Measurements from ENCODE around the gene EPB41.
A peak's percentile ranks its signal among the peaks of the same experiment; 100 is the strongest.

Gene EPB41

GRCh38 chr1:29136391-29136915 is 222.1 kb downstream of the EPB41 start:
- Histone ChIP-seq H2AK5ac (ENCODE audit: low read length) (no peak overlapping the region), H3K18ac (ENCODE audit: low read length) (no peak overlapping the region), H2BK15ac (replicated peaks; ENCODE audit: low read depth) (no peak overlapping the region), H3K27ac (ENCODE audit: low read depth, low read length) (no peak overlapping the region), H3K4ac (ENCODE audit: low read depth, low read length) (no peak overlapping the region), H3K23ac (ENCODE audit: low read length) (no peak overlapping the region), H3K79me2 (ENCODE audit: control insufficient read depth, insufficient read depth, low read length) (no peaks in the 10 kb centered on the region), H3K36me3 (ENCODE audit: control insufficient read depth, insufficient read depth, low read length) (no peaks in the 10 kb centered on the region), H3K4me3 (ENCODE audit: low read length) (no peak overlapping the region), H3K9ac (ENCODE audit: low read length) (no peak overlapping the region), H4K5ac (ENCODE audit: low read length) (no peak overlapping the region), H3K79me1 (ENCODE audit: low read length) (no peaks in the 10 kb centered on the region), H2BK5ac (ENCODE audit: low read length) (no peak overlapping the region), H4K8ac (ENCODE audit: low read depth, low read length) (no peak overlapping the region), H3K4me2 (ENCODE audit: low read length) (no peak overlapping the region), H3K27me3 (ENCODE audit: insufficient read depth, low read length, poor library complexity) (no peaks in the 10 kb centered on the region), H3K56ac (ENCODE audit: low read length) (no peak overlapping the region), H2BK120ac (ENCODE audit: low read depth, low read length) (no peak overlapping the region), H3K4me1 (ENCODE audit: control insufficient read depth, low read depth, low read length) (no peaks in the 10 kb centered on the region)
- no CpG with 5 or more reads among the region's 14 CpGs for WGBS (ENCODE audit: extremely low coverage, insufficient coverage, low lambda C conversion rate)
- DNase-seq = peak; percentile 25

- DNase-seq = no peak
- H2BK120ac ChIP-seq (ENCODE audit: low read depth, low read length) = no peak overlapping the region
- no peak overlapping the region for H3K23ac ChIP-seq (ENCODE audit: low read length)
- H3K27ac ChIP-seq (ENCODE audit: low read depth, low read length) = no peak overlapping the region
- no peak overlapping the region for H4K5ac ChIP-seq (ENCODE audit: low read length)
- WGBS (ENCODE audit: extremely low coverage, insufficient coverage, low lambda C conversion rate) = no CpG with 5 or more reads among the region's 2 CpGs
- no peak overlapping the region for H2BK15ac ChIP-seq (replicated peaks; ENCODE audit: low read depth)
- no peaks in the 10 kb centered on the region for H3K4me1 ChIP-seq (ENCODE audit: control insufficient read depth, low read depth, low read length)
- H3K27me3 ChIP-seq (ENCODE audit: insufficient read depth, low read length, poor library complexity) = no peaks in the 10 kb centered on the region
- H4K8ac ChIP-seq (ENCODE audit: low read depth, low read length) = no peak overlapping the region
- no peak overlapping the region for H3K18ac ChIP-seq (ENCODE audit: low read length)
- no peak overlapping the region for H3K4ac ChIP-seq (ENCODE audit: low read depth, low read length)
- H3K79me1 ChIP-seq (ENCODE audit: low read length) = peaks cover 2% of the 10 kb centered on the region
- no peak overlapping the region for H2BK5ac ChIP-seq (ENCODE audit: low read length)
- no peak overlapping the region for H3K4me3 ChIP-seq (ENCODE audit: low read length)
- H2AK5ac ChIP-seq (ENCODE audit: low read length) = no peak overlapping the region
- H3K36me3 ChIP-seq (ENCODE audit: control insufficient read depth, insufficient read depth, low read length) = peaks cover 4% of the 10 kb centered on the region
- H3K4me2 ChIP-seq (ENCODE audit: low read length) = no peak overlapping the region
- no peak overlapping the region for H3K56ac ChIP-seq (ENCODE audit: low read length)
- no peak overlapping the region for H3K9ac ChIP-seq (ENCODE audit: low read length)
- no peaks in the 10 kb centered on the region for H3K79me2 ChIP-seq (ENCODE audit: control insufficient read depth, insufficient read depth, low read length)
Observed at GRCh38 chr1:29142714-29143113, 228.3 kb downstream of the EPB41 start.

GRCh38 chr1:29144178-29144577 is 229.8 kb downstream of the EPB41 start:
- Histone ChIP-seq H3K23ac (ENCODE audit: low read length) (no peak overlapping the region), H2BK120ac (ENCODE audit: low read depth, low read length) (no peak overlapping the region), H3K79me1 (ENCODE audit: low read length) (peaks cover 2% of the 10 kb centered on the region), H3K9ac (ENCODE audit: low read length) (no peak overlapping the region), H2BK15ac (replicated peaks; ENCODE audit: low read depth) (no peak overlapping the region), H3K4me1 (ENCODE audit: control insufficient read depth, low read depth, low read length) (no peaks in the 10 kb centered on the region), H2AK5ac (ENCODE audit: low read length) (no peak overlapping the region), H3K27ac (ENCODE audit: low read depth, low read length) (no peak overlapping the region), H3K56ac (ENCODE audit: low read length) (no peak overlapping the region), H3K4me3 (ENCODE audit: low read length) (no peak overlapping the region), H2BK5ac (ENCODE audit: low read length) (no peak overlapping the region), H3K36me3 (ENCODE audit: control insufficient read depth, insufficient read depth, low read length) (peaks cover 16% of the 10 kb centered on the region), H3K18ac (ENCODE audit: low read length) (no peak overlapping the region), H4K5ac (ENCODE audit: low read length) (no peak overlapping the region), H3K79me2 (ENCODE audit: control insufficient read depth, insufficient read depth, low read length) (no peaks in the 10 kb centered on the region), H3K27me3 (ENCODE audit: insufficient read depth, low read length, poor library complexity) (no peaks in the 10 kb centered on the region), H3K4me2 (ENCODE audit: low read length) (no peak overlapping the region), H4K8ac (ENCODE audit: low read depth, low read length) (no peak overlapping the region), H3K4ac (ENCODE audit: low read depth, low read length) (no peak overlapping the region)
- no peak for DNase-seq
- WGBS (ENCODE audit: extremely low coverage, insufficient coverage, low lambda C conversion rate) = no CpG with 5 or more reads among the region's 2 CpGs

DNA sequence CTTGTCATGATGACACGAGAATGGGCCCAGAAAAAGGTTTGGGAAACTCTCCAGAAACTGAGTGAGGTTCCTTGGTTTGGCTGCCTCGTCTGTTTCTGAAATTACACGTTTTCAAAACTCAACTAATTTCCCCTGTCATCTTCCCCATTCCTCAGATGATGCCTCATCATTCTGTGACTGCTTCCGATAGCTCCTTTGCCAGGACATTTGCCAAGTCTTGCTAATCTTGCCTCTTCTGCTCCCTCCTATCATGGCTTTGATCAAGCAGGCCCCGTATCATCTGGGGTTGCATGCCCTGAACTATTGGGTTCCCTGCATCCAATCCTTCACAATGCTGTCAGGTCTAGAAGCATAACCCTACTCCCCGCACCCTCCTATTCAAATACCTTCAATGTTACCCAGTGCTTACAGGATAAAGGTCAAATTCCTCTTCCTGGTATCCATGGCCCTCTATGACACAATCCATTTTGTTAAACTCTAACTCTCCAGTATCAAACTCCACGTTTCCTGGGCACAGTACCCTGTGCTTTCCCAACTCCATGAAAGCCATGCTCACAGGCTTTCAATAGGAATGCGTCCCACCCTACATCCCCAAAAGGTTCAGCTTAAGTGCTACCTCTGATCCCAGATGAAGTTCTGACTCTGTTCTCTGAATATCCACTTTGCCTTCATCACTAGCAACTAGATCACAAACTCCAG is 231.5 kb downstream of the EPB41 start:
- DNase-seq = no peak
- H2BK5ac ChIP-seq (ENCODE audit: low read length) = no peak overlapping the region
- H3K4me1 ChIP-seq (ENCODE audit: control insufficient read depth, low read depth, low read length) = no peaks in the 10 kb centered on the region
- no peak overlapping the region for H4K5ac ChIP-seq (ENCODE audit: low read length)
- no peak overlapping the region for H2BK120ac ChIP-seq (ENCODE audit: low read depth, low read length)
- H3K9ac ChIP-seq (ENCODE audit: low read length) = no peak overlapping the region
- no peak overlapping the region for H2AK5ac ChIP-seq (ENCODE audit: low read length)
- peaks cover 2% of the 10 kb centered on the region for H3K79me1 ChIP-seq (ENCODE audit: low read length)
- WGBS (ENCODE audit: extremely low coverage, insufficient coverage, low lambda C conversion rate) = no CpG with 5 or more reads among the region's 8 CpGs
- H3K27me3 ChIP-seq (ENCODE audit: insufficient read depth, low read length, poor library complexity) = no peaks in the 10 kb centered on the region
- H3K27ac ChIP-seq (ENCODE audit: low read depth, low read length) = no peak overlapping the region
- no peak overlapping the region for H2BK15ac ChIP-seq (replicated peaks; ENCODE audit: low read depth)
- no peak overlapping the region for H3K56ac ChIP-seq (ENCODE audit: low read length)
- H3K79me2 ChIP-seq (ENCODE audit: control insufficient read depth, insufficient read depth, low read length) = no peaks in the 10 kb centered on the region
- H3K36me3 ChIP-seq (ENCODE audit: control insufficient read depth, insufficient read depth, low read length) = peaks cover 23% of the 10 kb centered on the region
- no peak overlapping the region for H4K8ac ChIP-seq (ENCODE audit: low read depth, low read length)
- H3K4me3 ChIP-seq (ENCODE audit: low read length) = no peak overlapping the region
- H3K4me2 ChIP-seq (ENCODE audit: low read length) = no peak overlapping the region
- no peak overlapping the region for H3K4ac ChIP-seq (ENCODE audit: low read depth, low read length)
- no peak overlapping the region for H3K18ac ChIP-seq (ENCODE audit: low read length)
- no peak overlapping the region for H3K23ac ChIP-seq (ENCODE audit: low read length)

GRCh38 chr1:29148656-29149491 is 234.5 kb downstream of the EPB41 start:
- Histone ChIP-seq H4K8ac (ENCODE audit: low read depth, low read length) (no peak overlapping the region), H3K23ac (ENCODE audit: low read length) (no peak overlapping the region), H3K27ac (ENCODE audit: low read depth, low read length) (no peak overlapping the region), H2BK5ac (ENCODE audit: low read length) (no peak overlapping the region), H3K9ac (ENCODE audit: low read length) (no peak overlapping the region), H2BK15ac (replicated peaks; ENCODE audit: low read depth) (no peak overlapping the region), H3K18ac (ENCODE audit: low read length) (no peak overlapping the region), H3K4me2 (ENCODE audit: low read length) (no peak overlapping the region), H3K4me3 (ENCODE audit: low read length) (no peak overlapping the region), H3K4me1 (ENCODE audit: control insufficient read depth, low read depth, low read length) (no peaks in the 10 kb centered on the region), H3K4ac (ENCODE audit: low read depth, low read length) (no peak overlapping the region), H3K36me3 (ENCODE audit: control insufficient read depth, insufficient read depth, low read length) (peaks cover 29% of the 10 kb centered on the region), H4K5ac (ENCODE audit: low read length) (no peak overlapping the region), H3K27me3 (ENCODE audit: insufficient read depth, low read length, poor library complexity) (no peaks in the 10 kb centered on the region), H3K79me2 (ENCODE audit: control insufficient read depth, insufficient read depth, low read length) (no peaks in the 10 kb centered on the region), H2AK5ac (ENCODE audit: low read length) (no peak overlapping the region), H2BK120ac (ENCODE audit: low read depth, low read length) (no peak overlapping the region), H3K56ac (ENCODE audit: low read length) (no peak overlapping the region), H3K79me1 (ENCODE audit: low read length) (peaks cover 2% of the 10 kb centered on the region)
- no CpG with 5 or more reads among the region's 35 CpGs for WGBS (ENCODE audit: extremely low coverage, insufficient coverage, low lambda C conversion rate)
- no peak for DNase-seq
